ENCODE data around the gene MIEN1.
"Not testable (repeated sequence)": the region's sequence is repeated elsewhere in the genome, so short reads cannot be mapped to it uniquely, and the experiment has no call there.

Gene MIEN1

GRCh38 chr17:39730095-39730921 lies at the start of gene MIEN1:
Gene MIEN1 (minus strand): TSS chr17:39730532. CDS start chr17:39730495, 37 bp downstream.
- DNase-seq: peak; percentile 95

GRCh38 chr17:39777534-39778365 lies 47.4 kb upstream of the MIEN1 start:
- no peak for DNase-seq

- no peak for DNase-seq
Observed at GRCh38 chr17:39776252-39776651, 45.9 kb upstream of the MIEN1 start.

GRCh38 chr17:39775031-39775430 lies 44.7 kb upstream of the MIEN1 start:
- DNase-seq: no peak

GRCh38 chr17:39774047-39774446 lies 43.7 kb upstream of the MIEN1 start:
- DNase-seq: no peak

GRCh38 chr17:39772987-39773934 lies 42.9 kb upstream of the MIEN1 start:
- DNase-seq: no peak

GRCh38 chr17:39772415-39772814 lies 42.1 kb upstream of the MIEN1 start:
- DNase-seq: no peak

GRCh38 chr17:39769974-39770587 lies 39.7 kb upstream of the MIEN1 start:
- peak; percentile 51 for DNase-seq

- no peak for DNase-seq
Observed at GRCh38 chr17:39767147-39767546, 36.8 kb upstream of the MIEN1 start.

- DNase-seq: no peak
Observed at GRCh38 chr17:39765766-39766165, 35.4 kb upstream of the MIEN1 start.

GRCh38 chr17:39765175-39765574 lies 34.8 kb upstream of the MIEN1 start:
- no peak for DNase-seq

- DNase-seq: not testable (repeated sequence)
Observed at GRCh38 chr17:39764171-39764570, 33.8 kb upstream of the MIEN1 start.

- no peak for DNase-seq
Observed at GRCh38 chr17:39763051-39763820, 32.9 kb upstream of the MIEN1 start.

- DNase-seq: no peak
Observed at GRCh38 chr17:39761861-39762496, 31.6 kb upstream of the MIEN1 start.

- no peak for DNase-seq
Observed at GRCh38 chr17:39759204-39759603, 28.9 kb upstream of the MIEN1 start.

- peak; percentile 59 for DNase-seq
Observed at GRCh38 chr17:39757931-39758873, 27.9 kb upstream of the MIEN1 start.

- no peak for DNase-seq
Observed at GRCh38 chr17:39757176-39757662, 26.9 kb upstream of the MIEN1 start.

- DNase-seq: no peak
Observed at GRCh38 chr17:39756380-39757079, 26.2 kb upstream of the MIEN1 start.

Data from activated CD8-positive, alpha-beta memory T cell treated with anti-CD3 and anti-CD28 coated beads, Interleukin-2, amount 50 U/mL, for 4 hours (primary cell).